C4-2B (cell line): ENCODE data around the gene CLSTN3.
A peak's percentile ranks its signal among the peaks of the same experiment; 100 is the strongest.

Experiments
- H3K27ac ChIP-seq: fragments of 450-650 bp; 2 replicates; pipeline ENCODE4 v1.5.1; 2017
- ZFX ChIP-seq: fragments of 450-650 bp; IDR thresholded peaks from 2 replicates; pipeline ENCODE4 v1.6.1; 2017
- TF ChIP-seq, protein P1 (sequence below): fragments of 450-650 bp; conservative IDR thresholded peaks from 2 replicates; pipeline ENCODE4 v1.5.1; 2017; ENCODE audit warnings: mild to moderate bottlenecking

The CLSTN3 gene

GRCh38 chr12:7158781-7159609 lies 28.8 kb downstream of the CLSTN3 start:
- TF ChIP-seq, protein P1, sequence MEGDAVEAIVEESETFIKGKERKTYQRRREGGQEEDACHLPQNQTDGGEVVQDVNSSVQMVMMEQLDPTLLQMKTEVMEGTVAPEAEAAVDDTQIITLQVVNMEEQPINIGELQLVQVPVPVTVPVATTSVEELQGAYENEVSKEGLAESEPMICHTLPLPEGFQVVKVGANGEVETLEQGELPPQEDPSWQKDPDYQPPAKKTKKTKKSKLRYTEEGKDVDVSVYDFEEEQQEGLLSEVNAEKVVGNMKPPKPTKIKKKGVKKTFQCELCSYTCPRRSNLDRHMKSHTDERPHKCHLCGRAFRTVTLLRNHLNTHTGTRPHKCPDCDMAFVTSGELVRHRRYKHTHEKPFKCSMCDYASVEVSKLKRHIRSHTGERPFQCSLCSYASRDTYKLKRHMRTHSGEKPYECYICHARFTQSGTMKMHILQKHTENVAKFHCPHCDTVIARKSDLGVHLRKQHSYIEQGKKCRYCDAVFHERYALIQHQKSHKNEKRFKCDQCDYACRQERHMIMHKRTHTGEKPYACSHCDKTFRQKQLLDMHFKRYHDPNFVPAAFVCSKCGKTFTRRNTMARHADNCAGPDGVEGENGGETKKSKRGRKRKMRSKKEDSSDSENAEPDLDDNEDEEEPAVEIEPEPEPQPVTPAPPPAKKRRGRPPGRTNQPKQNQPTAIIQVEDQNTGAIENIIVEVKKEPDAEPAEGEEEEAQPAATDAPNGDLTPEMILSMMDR: no peak
- TF ChIP-seq ZFX: no peak
- no peak overlapping the region for H3K27ac ChIP-seq

GRCh38 chr12:7160183-7160582 lies 30.0 kb downstream of the CLSTN3 start:
- TF ChIP-seq, protein P1: no peak
- TF ChIP-seq ZFX: no peak
- no peak overlapping the region for H3K27ac ChIP-seq

DNA sequence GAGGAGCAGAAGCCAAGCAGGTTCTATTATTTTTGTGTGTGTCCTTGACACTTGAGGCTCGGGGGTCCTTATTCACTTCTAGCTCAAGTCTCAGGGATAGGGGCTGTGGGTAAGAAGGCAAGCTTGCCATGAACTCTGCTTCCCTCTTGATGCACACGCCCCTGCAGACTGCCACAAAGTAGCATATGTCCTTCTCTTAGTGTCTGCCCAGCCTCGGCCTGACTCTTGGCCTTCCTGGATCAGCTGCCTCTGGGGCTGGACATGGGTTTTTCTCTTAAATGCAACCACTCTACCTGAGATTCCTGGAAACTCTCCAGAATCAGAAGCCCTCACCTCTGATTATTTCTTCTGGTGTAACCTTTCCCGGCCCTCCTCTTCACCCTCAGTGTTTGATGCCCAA lies 31.2 kb downstream of the CLSTN3 start:
- TF ChIP-seq, protein P1: no peak
- no peak for TF ChIP-seq ZFX
- H3K27ac ChIP-seq: no peak overlapping the region

GRCh38 chr12:7161811-7162210 lies 31.6 kb downstream of the CLSTN3 start:
- H3K27ac ChIP-seq: no peak overlapping the region
- TF ChIP-seq, protein P1: no peak
- no peak for TF ChIP-seq ZFX

- TF ChIP-seq ZFX: no peak
- TF ChIP-seq, protein P1: peak; percentile 95
- no peak overlapping the region for H3K27ac ChIP-seq
Observed at GRCh38 chr12:7162691-7163114, 32.5 kb downstream of the CLSTN3 start.

GRCh38 chr12:7169951-7170350 lies 39.8 kb downstream of the CLSTN3 start:
- H3K27ac ChIP-seq: no peak overlapping the region
- TF ChIP-seq, protein P1: no peak
- no peak for TF ChIP-seq ZFX

DNA sequence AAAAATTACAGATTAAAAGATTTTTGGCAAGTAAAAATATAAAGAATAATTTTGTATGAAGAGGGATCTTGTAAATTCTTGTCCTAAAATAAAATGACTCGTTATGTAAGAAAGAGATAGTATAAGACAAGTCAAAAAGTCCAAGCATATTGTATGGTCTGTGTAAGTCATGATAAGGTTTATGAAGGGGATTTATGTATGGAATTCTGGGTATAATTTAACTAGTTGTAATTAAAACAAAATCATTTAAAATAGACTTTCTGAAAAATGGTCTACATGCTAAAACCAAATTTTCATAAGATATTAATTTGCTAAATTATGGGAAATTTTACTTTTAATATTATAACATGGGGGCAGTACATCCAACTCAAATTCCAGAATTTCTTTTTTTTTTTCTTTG lies 41.7 kb downstream of the CLSTN3 start:
- H3K27ac ChIP-seq: no peak overlapping the region
- TF ChIP-seq, protein P1: no peak
- TF ChIP-seq ZFX: no peak
